ENCODE data around the gene CETP.

DNA sequence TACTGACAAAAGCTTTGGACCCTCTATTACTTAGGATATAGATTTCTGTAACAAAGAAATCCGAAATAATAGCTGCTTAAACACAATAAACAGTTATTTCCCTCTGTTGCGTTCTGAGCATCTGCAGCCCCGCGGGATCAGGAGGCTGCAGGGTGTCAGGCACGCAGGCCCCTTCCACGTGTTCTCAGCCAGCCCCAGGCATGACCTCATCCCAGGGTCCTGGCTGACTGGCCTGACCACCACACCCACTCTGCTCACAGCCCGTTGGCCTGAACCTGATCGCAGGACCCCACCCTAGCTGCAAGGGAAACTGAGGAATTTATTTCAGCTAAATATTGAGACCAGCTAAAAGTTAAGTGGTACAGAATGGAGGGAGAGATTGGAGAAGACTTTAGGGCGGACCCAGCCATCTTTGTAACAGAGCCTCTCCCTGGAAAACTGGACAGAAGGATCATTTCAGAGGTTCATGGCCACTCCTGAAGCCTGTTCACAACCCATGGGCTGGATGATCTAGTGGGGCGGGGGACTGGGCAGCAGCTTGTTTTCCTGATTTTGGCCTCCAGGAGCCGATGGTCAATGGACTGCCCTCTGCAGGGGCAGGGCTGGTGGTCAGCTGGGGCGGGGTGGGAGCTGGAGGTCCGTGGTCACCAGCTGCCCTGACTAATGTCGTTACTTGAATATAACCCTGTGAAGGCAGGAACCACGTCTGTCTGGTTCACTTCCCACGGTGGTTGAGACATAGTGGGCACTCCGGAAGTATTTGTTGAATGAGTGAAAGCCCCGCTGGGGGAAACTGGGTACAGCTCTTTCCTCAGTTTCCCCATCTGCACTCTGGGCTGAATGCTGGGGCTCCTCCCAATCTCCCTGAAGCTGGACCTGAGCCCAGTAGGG, 10.9 kb downstream of the CETP start:
- TF ChIP-seq, protein P1, sequence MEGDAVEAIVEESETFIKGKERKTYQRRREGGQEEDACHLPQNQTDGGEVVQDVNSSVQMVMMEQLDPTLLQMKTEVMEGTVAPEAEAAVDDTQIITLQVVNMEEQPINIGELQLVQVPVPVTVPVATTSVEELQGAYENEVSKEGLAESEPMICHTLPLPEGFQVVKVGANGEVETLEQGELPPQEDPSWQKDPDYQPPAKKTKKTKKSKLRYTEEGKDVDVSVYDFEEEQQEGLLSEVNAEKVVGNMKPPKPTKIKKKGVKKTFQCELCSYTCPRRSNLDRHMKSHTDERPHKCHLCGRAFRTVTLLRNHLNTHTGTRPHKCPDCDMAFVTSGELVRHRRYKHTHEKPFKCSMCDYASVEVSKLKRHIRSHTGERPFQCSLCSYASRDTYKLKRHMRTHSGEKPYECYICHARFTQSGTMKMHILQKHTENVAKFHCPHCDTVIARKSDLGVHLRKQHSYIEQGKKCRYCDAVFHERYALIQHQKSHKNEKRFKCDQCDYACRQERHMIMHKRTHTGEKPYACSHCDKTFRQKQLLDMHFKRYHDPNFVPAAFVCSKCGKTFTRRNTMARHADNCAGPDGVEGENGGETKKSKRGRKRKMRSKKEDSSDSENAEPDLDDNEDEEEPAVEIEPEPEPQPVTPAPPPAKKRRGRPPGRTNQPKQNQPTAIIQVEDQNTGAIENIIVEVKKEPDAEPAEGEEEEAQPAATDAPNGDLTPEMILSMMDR (IDR thresholded peaks at IDR 0.05; ENCODE audit: borderline replicate concordance, extremely low read depth, low read length, poor library complexity, severe bottlenecking), result no peak
- no peak for TF ChIP-seq EZH2 (IDR thresholded peaks at IDR 0.05; ENCODE audit: borderline replicate concordance, low read depth, low read length, severe bottlenecking)
